ENCODE measurements around the gene ACAN.

The ACAN gene

GRCh38 chr15:88891540-88892254 is 88.5 kb downstream of the ACAN start:
- H3K4me3 ChIP-seq (ENCODE audit: control insufficient read depth, low read depth, low read length), result no peak overlapping the region
- no peak for DNase-seq (ENCODE audit: low read depth)
- no peak for TF ChIP-seq CTCF (conservative IDR thresholded peaks at IDR 0.05; ENCODE audit: control insufficient read depth, insufficient read depth, low read depth, low read length)

GRCh38 chr15:88894348-88894818 is 91.1 kb downstream of the ACAN start:
- peak; percentile 57 for TF ChIP-seq CTCF (conservative IDR thresholded peaks at IDR 0.05; ENCODE audit: control insufficient read depth, insufficient read depth, low read depth, low read length)
- H3K4me3 ChIP-seq (ENCODE audit: control insufficient read depth, low read depth, low read length), result no peak overlapping the region
- DNase-seq (ENCODE audit: low read depth), result peak; percentile 38

- peak within 1 kb of the TSS; percentile 37 for H3K4me3 ChIP-seq (ENCODE audit: control insufficient read depth, low read depth, low read length)
- no peak for TF ChIP-seq CTCF (conservative IDR thresholded peaks at IDR 0.05; ENCODE audit: control insufficient read depth, insufficient read depth, low read depth, low read length)
- peak; percentile 36 for DNase-seq (ENCODE audit: low read depth)
Measured at GRCh38 chr15:88894819-88895767, 91.9 kb downstream of the ACAN start, which contains the start of gene HAPLN3. Gene HAPLN3, minus strand, starts transcription at chr15:88895544. Its CDS starts 8,246 bp downstream, at chr15:88887298.

- no peak for DNase-seq (ENCODE audit: low read depth)
- no peak overlapping the region for H3K4me3 ChIP-seq (ENCODE audit: control insufficient read depth, low read depth, low read length)
- TF ChIP-seq CTCF (conservative IDR thresholded peaks at IDR 0.05; ENCODE audit: control insufficient read depth, insufficient read depth, low read depth, low read length), result no peak
Measured at GRCh38 chr15:88896333-88897033, 93.2 kb downstream of the ACAN start.

GRCh38 chr15:88897142-88897455 is 93.9 kb downstream of the ACAN start:
- H3K4me3 ChIP-seq (ENCODE audit: control insufficient read depth, low read depth, low read length), result no peak overlapping the region
- no peak for TF ChIP-seq CTCF (conservative IDR thresholded peaks at IDR 0.05; ENCODE audit: control insufficient read depth, insufficient read depth, low read depth, low read length)
- no peak for DNase-seq (ENCODE audit: low read depth)

- DNase-seq (ENCODE audit: low read depth), result peak; percentile 74
- peak; percentile 70 for TF ChIP-seq CTCF (conservative IDR thresholded peaks at IDR 0.05; ENCODE audit: control insufficient read depth, insufficient read depth, low read depth, low read length)
- H3K4me3 ChIP-seq (ENCODE audit: control insufficient read depth, low read depth, low read length), result no peak overlapping the region
Measured at GRCh38 chr15:88897456-88898194, 94.4 kb downstream of the ACAN start.

Measured in fibroblast of mammary gland (primary cell).